Suppressor macrophage treated with lipopolysaccharide for 1 hour (primary cell): ENCODE results near the gene TTC24.

Experiments
- DNase-seq, 3 donors: peaks; one replicate each; pipeline ENCODE4 v3.0.0-alpha.2; 2020 to 2022

Gene TTC24

GRCh38 chr1:156579472-156579871 is at the start of gene TTC24:
TTC24 (plus strand) TSS chr1:156579723; CDS start chr1:156581365, 1,642 bp downstream.
- DNase-seq, result no peak

DNA sequence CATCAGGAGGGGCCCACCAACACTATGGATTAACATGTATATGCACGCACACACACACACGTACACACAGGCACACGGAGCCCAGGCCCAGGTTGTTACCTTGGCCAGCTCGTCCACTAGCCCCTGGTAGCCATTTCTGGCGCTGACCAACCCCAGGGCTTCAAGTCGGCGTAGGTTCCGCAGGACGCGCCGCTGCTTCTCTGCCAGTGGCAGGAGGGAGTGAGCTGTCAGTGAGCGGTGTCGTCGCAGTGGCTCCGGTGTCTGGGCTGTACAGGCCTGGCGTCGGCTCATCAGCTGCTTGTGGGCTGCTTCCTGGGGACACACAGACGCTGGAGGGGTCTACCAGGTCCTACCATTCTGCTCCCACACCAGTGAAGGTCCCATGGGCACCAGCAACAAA is 49.5 kb upstream of the TTC24 start:
- no peak for DNase-seq

DNA sequence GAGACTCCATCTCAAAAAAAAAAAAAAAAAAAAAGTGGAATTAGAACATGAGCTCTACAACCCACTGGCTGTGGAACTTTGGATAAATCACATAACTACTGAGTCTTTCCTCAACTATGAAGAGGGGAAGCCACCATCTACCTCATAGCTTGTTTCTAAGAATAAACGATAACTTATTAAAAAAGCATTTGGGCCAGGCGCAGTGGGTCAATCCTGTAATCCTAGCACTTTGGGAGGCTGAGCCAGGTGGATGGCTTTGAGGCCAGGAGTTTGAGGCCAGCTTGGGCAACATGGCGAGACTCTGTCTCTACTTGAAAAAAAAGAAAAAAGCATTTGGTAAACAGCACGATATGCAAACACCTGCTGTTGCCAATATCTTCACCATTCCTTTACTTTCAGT is 47.1 kb upstream of the TTC24 start:
- no peak for DNase-seq

GRCh38 chr1:156533568-156534220 is 45.8 kb upstream of the TTC24 start:
- no peak for DNase-seq

- no peak for DNase-seq
Observed at GRCh38 chr1:156534424-156535060, 45.0 kb upstream of the TTC24 start.

- no peak for DNase-seq
Observed at GRCh38 chr1:156537027-156537426, 42.5 kb upstream of the TTC24 start.

GRCh38 chr1:156538711-156539440 is 40.6 kb upstream of the TTC24 start:
- no peak for DNase-seq

- peak; percentile 59 to 65 (median 59) for DNase-seq
Observed at GRCh38 chr1:156539818-156540355, 39.6 kb upstream of the TTC24 start.

- peak; percentile 84 to 89 (median 86) for DNase-seq
Observed at GRCh38 chr1:156540955-156541354, 38.6 kb upstream of the TTC24 start.

DNA sequence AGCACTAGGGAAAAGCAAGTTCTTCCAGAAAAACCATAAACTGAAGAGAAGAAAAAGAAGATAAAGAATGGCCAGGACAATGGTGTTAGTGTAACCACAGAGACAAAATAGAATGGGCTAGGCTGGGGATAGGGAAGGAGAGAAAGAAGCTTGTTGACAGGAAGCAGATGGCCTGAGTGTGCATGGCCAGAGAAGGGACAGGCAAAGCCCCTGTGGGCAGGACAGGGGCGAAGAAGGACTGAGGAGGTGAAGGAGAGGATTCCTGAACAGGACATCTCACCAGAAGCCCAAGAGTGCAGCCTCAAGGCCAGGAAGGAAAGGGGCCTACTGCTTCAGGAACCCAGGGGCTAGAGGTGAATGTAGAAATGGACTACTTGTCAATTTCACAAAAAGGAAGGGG is 36.5 kb upstream of the TTC24 start:
- DNase-seq, result no peak

- DNase-seq, result no peak
Observed at GRCh38 chr1:156544592-156545102, 34.9 kb upstream of the TTC24 start.

GRCh38 chr1:156546267-156546666 is 33.3 kb upstream of the TTC24 start:
- no peak for DNase-seq

- DNase-seq, result no peak
Observed at GRCh38 chr1:156547434-156547833, 32.1 kb upstream of the TTC24 start.

DNA sequence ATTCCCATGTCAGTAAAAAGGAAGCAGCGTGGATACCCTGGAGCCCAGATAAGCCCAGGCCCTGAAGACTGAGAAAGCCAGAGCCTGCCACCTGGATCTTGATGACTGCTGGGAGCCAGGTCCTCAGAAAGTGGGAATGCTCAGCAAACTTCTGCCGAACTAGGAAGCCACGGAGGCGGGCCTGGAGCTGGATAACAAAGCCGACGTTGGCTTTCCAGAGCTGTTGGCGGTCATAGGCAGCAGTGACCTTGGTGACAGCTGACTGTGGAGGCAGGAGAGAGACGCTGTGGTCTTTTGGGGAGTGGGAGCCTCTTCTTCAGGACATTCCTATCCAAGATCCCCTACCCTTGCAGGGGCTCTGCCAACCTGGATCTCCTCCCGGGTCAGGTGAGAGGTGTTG is 31.5 kb upstream of the TTC24 start:
- no peak for DNase-seq

DNA sequence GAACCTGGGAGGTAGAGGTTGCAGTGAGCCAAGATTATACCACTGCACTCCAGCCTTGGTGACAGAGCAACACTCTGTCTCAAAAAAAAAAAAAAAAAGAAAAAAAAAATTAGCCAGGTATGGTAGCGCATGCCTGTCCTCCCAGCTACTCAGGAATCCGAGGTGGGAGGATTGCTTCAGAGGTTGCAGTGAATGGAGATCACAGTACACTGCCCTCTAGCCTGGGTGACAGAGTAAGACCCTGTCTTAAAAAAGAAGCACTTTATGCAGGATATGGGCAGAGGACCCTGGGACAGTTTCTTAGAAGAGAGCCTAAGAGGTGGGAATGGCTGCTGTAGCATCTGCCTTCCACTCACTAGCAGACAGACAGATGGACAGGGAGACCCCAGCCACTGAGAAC is 30.1 kb upstream of the TTC24 start:
- no peak for DNase-seq

- DNase-seq, result no peak
Observed at GRCh38 chr1:156549831-156550230, 29.7 kb upstream of the TTC24 start.

DNA sequence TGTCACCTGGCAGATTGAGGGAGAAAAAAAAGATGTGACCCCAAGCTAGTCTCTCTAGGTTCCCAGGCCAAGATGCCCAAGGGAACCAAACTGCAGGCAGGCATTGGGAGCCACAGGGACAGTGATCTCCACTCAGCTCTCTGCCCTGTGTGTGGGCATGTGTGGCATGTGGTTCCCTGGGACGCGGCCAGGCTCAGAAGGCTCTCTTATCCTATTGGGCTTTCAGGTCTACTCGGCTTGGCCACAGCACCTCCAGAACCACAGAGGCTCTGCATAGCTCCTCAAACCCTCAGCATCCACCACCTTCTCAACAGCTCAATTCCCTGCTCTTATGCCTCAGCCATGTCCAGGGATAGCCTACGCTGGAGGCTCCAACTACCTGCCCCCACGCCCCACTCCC is 29.2 kb upstream of the TTC24 start:
- DNase-seq, result no peak

GRCh38 chr1:156551066-156551643 is 28.4 kb upstream of the TTC24 start:
- DNase-seq, result peak in 1 of 3 donors; percentile 33

GRCh38 chr1:156551869-156552268 is 27.7 kb upstream of the TTC24 start:
- peak; percentile 64 to 69 (median 65) for DNase-seq

DNA sequence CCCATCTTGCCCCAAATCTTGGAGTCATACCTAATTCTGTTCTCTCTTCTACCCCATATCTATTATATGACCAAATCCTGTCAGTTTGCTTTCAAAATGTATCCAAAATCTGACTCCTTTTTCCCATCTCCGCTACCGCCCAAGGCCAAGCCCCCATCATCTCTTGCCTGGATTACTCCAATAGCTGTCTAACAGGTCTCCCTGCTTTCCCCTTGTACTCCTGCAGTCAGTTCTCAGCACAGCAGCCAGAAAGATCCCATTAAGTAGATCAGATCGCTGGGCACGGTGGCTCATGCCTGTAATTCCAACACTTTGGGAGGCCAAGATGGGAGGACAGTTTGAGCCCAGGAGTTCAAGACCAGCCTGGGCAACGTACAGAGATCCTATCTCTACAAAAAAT is 27.0 kb upstream of the TTC24 start:
- no peak for DNase-seq

DNA sequence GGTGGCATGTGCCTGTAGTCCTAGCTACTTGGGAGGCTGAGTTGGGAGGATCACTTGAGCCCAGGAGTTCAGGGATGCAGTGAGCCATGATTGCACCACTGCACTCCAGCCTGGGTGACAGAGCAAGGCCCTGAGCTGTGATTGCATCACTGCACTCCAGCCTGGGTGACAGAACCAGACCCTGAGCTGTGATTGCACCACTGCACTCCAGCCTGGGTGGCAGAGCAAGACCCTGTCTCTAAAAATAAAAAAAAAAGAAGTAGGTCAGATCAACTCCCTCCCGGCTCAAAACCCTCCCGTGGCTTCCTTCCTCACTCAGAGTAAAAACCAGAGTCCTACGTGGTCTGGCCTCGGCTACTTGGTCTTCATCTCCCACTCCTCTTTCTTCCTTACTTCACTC is 26.6 kb upstream of the TTC24 start:
- DNase-seq, result peak; percentile 80 to 84 (median 82)

GRCh38 chr1:156553860-156554485 is 25.6 kb upstream of the TTC24 start:
- no peak for DNase-seq

DNA sequence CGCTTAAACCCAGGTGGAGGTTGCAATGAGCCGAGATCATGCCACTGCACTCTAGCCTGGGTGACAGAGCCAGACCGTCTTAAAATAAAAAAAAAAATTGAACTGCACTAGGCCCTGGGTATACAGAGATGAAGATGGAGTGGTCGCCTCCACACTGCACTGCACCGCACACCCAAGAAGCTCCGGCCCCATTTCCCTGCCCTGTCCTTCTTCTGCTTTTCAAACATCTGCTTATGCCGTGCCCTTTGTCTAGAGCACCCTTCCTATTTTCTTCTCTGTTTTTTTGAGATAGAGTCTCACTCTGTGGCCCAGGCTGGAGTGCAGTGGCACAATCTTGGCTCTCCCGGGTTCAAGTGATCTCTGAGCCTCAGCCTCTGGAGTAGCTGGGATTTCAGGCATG is 24.6 kb upstream of the TTC24 start:
- peak in 2 of 3 donors; percentile 30 to 44 for DNase-seq
